Keratinocyte (primary cell): ENCODE measurements around the gene BARD1.

Source experiments
- EZH2 ChIP-seq: IDR thresholded peaks from one replicate; pipeline ENCODE4 v1.6.1; 2012; ENCODE audit warnings: inconsistent platforms, mild to moderate bottlenecking, low read length, moderate library complexity
- TF ChIP-seq, protein P1 (sequence below), 3 experiments: IDR thresholded peaks in 1 of 3; conservative IDR thresholded peaks in 1 of 3; optimal IDR thresholded peaks in 1 of 3; 2 replicates in 2 of 3; 3 replicates in 1 of 3; pipeline versions ENCODE3 to v1.5.1; 2011; ENCODE audit warnings: low read length in 3 of 3, mild to moderate bottlenecking in 3 of 3, moderate library complexity in 2 of 3, control low read depth in 1 of 3, inconsistent platforms in 1 of 3; ENCODE audit not compliant: insufficient read depth in 2 of 3; ENCODE audit errors: extremely low read depth in 1 of 3

DNA sequence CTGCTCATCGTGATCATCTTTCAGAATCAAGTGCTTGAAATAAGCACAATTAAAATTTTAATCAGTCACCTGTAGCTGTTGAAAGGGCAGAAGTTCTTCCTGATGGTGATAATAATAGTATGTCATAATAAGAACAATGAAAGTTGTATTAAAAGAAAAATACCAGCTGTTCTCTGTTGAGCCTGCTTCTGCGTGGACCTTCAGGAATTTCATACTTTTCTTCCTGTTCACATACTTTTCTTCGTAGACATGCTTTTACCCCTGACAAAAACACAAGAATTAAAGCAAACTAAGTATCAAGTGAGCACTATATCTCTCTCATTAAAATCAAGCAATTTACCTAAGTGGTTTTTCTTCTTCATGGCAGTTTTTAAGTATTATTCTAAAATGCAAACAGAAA, 79.2 kb downstream of the BARD1 start:
- TF ChIP-seq, protein P1, sequence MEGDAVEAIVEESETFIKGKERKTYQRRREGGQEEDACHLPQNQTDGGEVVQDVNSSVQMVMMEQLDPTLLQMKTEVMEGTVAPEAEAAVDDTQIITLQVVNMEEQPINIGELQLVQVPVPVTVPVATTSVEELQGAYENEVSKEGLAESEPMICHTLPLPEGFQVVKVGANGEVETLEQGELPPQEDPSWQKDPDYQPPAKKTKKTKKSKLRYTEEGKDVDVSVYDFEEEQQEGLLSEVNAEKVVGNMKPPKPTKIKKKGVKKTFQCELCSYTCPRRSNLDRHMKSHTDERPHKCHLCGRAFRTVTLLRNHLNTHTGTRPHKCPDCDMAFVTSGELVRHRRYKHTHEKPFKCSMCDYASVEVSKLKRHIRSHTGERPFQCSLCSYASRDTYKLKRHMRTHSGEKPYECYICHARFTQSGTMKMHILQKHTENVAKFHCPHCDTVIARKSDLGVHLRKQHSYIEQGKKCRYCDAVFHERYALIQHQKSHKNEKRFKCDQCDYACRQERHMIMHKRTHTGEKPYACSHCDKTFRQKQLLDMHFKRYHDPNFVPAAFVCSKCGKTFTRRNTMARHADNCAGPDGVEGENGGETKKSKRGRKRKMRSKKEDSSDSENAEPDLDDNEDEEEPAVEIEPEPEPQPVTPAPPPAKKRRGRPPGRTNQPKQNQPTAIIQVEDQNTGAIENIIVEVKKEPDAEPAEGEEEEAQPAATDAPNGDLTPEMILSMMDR (optimal IDR thresholded peaks at IDR 0.05 in 1 of 3, IDR thresholded peaks at IDR 0.05 in 1 of 3, conservative IDR thresholded peaks at IDR 0.05 in 1 of 3; ENCODE audit: extremely low read depth in 1 of 3, insufficient read depth in 2 of 3, low read length in 3 of 3), result no peak
- TF ChIP-seq EZH2, result no peak
